Globus pallidus (tissue), 1 donor: ENCODE data around the gene SUN1.
A peak's percentile ranks its signal among the peaks of the same experiment; 100 is the strongest.
"Not testable (repeated sequence)": the region's sequence is repeated elsewhere in the genome, so short reads cannot be mapped to it uniquely, and the experiment has no call there.

Experiments
- DNase-seq: peaks from one replicate; pipeline ENCODE4 v3.0.0-alpha.2; 2015; ENCODE audit warnings: low spot score

SUN1 gene

GRCh38 chr7:834277-834676 lies 2.0 kb downstream of the SUN1 start:
- DNase-seq = no peak

- DNase-seq = no peak
Observed at GRCh38 chr7:835021-835420, 2.7 kb downstream of the SUN1 start.

- no peak for DNase-seq
Observed at GRCh38 chr7:835485-836401, 3.5 kb downstream of the SUN1 start.

GRCh38 chr7:836429-836828 lies 4.2 kb downstream of the SUN1 start:
- no peak for DNase-seq

GRCh38 chr7:837001-837400 lies 4.7 kb downstream of the SUN1 start:
- DNase-seq = no peak

GRCh38 chr7:840001-840600 lies 7.8 kb downstream of the SUN1 start:
- DNase-seq = no peak

- no peak for DNase-seq
Observed at GRCh38 chr7:841943-842342, 9.7 kb downstream of the SUN1 start.

- peak; percentile 29 for DNase-seq
Observed at GRCh38 chr7:842431-843031, 10.3 kb downstream of the SUN1 start.

- DNase-seq = no peak
Observed at GRCh38 chr7:843230-843629, 11.0 kb downstream of the SUN1 start.

- no peak for DNase-seq
Observed at GRCh38 chr7:844043-844442, 11.8 kb downstream of the SUN1 start.

GRCh38 chr7:844514-844913 lies 12.2 kb downstream of the SUN1 start:
- no peak for DNase-seq

- DNase-seq = no peak
Observed at GRCh38 chr7:845091-845490, 12.8 kb downstream of the SUN1 start.

- no peak for DNase-seq
Observed at GRCh38 chr7:845731-846130, 13.5 kb downstream of the SUN1 start.

GRCh38 chr7:846958-847650 lies 14.8 kb downstream of the SUN1 start:
- not testable (repeated sequence) for DNase-seq

- not testable (repeated sequence) for DNase-seq
Observed at GRCh38 chr7:847728-848127, 15.5 kb downstream of the SUN1 start.

GRCh38 chr7:849145-849544 lies 16.9 kb downstream of the SUN1 start:
- DNase-seq = no peak

GRCh38 chr7:849781-850180 lies 17.5 kb downstream of the SUN1 start:
- no peak for DNase-seq

- no peak for DNase-seq
Observed at GRCh38 chr7:851204-851603, 18.9 kb downstream of the SUN1 start.

GRCh38 chr7:853366-854117 lies 21.3 kb downstream of the SUN1 start:
- no peak for DNase-seq

- no peak for DNase-seq
Observed at GRCh38 chr7:854118-854775, 22.0 kb downstream of the SUN1 start.

- no peak for DNase-seq
Observed at GRCh38 chr7:855686-856369, 23.6 kb downstream of the SUN1 start.
